ENCODE results near the gene PISD.

DNA sequence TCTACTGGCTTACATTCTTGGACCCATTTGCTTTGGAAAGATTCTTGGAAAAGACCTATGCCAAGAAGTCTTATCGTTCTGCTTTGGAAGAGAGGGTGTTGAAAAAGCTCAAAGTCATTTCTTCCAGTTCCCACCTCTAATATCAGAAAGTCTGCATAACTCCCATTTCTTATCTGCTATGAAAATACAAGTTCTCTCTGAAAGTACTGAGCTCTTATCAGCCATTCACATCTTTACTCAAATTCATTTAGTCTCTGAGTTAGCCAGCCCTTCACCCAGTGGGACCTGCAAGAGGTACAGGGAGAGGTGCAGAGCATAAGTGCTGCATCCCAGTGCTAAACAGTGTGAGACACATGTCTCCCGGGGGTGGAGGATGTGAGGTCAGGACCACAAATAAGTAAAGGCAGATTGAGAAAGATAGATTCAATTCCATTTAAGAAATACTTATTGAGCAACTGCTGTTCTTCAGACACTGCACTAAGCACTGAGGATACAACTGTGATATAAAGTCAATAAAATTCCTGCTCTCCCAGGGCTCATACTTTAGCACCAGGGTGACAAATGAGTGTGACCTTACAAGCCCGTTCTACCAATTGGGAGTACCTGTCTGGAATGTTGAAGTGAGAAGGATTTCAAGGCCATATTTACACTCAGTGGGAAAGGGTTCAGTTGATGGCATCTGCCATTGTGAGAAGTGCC lies 76.7 kb downstream of the PISD start:
- TF ChIP-seq, protein P1, sequence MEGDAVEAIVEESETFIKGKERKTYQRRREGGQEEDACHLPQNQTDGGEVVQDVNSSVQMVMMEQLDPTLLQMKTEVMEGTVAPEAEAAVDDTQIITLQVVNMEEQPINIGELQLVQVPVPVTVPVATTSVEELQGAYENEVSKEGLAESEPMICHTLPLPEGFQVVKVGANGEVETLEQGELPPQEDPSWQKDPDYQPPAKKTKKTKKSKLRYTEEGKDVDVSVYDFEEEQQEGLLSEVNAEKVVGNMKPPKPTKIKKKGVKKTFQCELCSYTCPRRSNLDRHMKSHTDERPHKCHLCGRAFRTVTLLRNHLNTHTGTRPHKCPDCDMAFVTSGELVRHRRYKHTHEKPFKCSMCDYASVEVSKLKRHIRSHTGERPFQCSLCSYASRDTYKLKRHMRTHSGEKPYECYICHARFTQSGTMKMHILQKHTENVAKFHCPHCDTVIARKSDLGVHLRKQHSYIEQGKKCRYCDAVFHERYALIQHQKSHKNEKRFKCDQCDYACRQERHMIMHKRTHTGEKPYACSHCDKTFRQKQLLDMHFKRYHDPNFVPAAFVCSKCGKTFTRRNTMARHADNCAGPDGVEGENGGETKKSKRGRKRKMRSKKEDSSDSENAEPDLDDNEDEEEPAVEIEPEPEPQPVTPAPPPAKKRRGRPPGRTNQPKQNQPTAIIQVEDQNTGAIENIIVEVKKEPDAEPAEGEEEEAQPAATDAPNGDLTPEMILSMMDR (IDR thresholded peaks at IDR 0.05; ENCODE audit: low read depth, low read length) = no peak
- TF ChIP-seq EZH2phosphoT487 (IDR thresholded peaks at IDR 0.05; ENCODE audit: low read depth) = no peak
